T1000 (cell line): ENCODE data around the gene PRDM16.
"Not testable (repeated sequence)": the region's sequence is repeated elsewhere in the genome, so short reads cannot be mapped to it uniquely, and the experiment has no call there.

Experiments used
- DNase-seq: peaks from one replicate; lab custom pipeline; 2025; ENCODE audit warnings: mixed read lengths; lab: John Stamatoyannopoulos, UW

PRDM16 gene

GRCh38 chr1:3278416-3279181 is 209.6 kb downstream of the PRDM16 start:
- no peak for DNase-seq

DNA sequence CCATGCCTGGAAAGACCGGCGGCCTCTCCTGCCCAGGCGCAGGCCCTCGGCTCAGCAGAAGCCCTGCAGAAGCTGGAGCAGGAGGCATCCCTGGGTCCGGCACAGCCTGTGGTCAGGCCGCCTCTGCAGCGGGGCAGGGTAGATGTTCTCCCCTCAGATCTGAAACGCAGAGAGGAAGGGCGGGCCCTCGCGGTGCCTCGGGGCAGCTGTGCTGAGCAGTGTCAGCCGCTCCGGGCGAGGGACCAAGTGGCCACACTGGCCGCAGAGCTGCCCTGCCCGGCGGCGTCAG is 210.1 kb downstream of the PRDM16 start:
- DNase-seq: no peak

DNA sequence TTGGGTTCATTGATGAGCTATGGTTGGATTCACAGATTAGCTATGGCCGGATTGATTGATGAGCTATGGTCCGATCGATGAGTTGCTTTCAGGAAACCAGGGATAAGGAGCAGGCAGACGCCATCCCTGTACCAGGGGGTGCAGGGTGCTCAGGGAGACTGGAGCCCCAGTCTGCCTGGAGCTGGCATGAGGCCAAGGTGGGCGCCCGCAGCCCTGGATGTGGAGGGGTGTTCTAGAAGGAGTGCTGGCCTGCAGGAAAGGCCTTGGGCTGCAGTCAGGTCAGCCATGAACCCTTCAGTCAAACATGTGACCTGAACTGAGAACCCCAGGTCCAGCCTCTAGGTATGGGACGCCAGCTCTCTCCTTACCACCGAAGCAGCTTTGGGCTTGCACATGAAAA is 212.7 kb downstream of the PRDM16 start:
- no peak for DNase-seq

- DNase-seq: no peak
These were observed 213.2 kb downstream of the PRDM16 start for GRCh38 chr1:3282186-3282585.

DNA sequence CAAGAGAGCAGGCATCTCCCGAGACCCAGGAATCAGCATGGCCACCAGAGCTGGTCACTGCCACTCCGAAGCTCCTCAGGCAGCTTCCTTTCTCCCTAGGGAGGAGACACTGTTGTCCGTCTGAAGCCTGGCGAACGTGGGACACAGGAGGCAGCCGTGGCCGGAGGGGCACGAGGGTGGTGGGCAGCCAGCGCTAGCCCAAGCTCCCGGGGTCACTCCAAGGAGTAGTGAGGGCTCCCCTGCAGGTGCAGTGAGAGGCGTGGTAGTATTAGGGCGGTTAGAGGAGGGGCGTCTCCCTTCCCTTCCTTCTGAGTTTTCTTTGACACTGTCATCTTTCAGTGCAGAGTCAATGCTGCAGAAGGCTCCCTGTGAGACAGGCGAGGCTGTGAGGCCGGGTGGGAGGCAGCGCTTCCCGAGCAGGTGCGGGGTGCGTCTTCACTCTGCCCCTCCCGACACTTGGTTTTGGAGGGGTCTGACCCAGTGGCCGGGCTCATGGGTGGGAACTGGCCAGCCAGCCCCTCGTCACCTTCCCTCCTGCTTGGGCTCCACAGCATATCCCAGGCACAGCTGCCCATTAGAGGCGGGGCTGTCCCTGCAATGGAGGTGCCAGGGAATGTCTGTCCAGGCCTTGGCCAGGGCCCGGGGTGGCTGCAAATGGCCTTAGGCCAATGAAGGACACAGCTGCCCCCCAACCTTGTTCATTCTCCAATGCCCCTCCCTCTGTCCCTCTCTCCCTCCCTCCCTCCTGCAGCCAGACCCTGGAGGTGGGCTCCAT is 213.8 kb downstream of the PRDM16 start:
- no peak for DNase-seq

DNA sequence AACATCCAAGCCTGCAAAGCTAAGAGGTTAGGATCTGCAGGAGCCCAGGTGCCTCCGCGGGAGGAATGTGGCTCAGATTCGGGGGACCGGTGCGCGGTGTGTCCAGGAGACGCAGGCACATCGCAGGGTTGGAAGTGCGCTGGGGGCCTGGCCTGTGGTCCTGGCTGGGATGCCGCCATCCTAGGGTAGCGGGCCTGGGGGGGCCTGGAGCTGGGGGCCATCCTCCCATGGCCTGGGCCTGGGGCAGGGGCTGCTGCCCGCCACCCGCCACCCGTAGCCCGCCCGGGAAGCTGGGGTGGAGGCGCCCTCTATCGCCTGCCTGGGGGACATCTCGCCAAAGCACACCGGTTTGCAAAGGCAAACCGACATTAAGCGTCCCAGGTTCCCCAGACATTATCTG is 214.8 kb downstream of the PRDM16 start:
- no peak for DNase-seq

DNA sequence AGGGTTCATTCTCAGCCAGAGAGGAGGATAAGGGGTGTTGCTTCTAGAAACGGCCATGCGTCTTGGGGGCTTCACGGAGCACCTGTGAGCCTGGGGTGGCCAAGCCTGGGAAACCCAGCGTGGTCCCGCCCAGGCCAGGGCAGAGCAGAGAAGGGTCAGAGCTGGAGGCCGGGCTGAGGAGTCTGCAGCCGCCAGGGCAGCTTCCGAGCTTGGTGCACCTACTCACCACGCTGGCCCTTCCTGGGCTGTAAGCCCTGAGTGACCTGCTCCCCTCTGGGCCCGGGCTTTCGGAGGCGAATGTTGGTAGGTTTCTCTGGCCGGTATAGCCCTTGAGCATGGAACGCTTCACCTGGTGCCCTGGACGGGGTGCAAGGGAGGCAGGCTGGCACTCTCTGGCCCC is 215.7 kb downstream of the PRDM16 start:
- DNase-seq: no peak

GRCh38 chr1:3285106-3285740 is 216.2 kb downstream of the PRDM16 start:
- no peak for DNase-seq

DNA sequence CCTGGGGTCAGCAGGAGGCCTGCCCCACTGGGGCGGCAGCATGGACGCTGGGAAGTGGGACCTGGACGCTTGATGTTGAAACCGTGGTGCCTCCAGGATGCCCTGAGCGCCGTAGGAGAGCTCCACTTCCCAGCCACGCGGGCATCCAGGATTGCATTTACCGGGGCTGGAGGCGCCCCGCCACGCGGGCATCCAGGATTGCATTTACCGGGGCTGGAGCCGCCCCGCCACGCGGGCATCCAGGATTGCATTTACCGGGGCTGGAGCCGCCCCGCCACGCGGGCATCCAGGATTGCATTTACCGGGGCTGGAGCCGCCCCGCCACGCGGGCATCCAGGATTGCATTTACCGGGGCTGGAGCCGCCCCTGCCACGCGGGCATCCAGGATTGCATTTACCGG is 218.1 kb downstream of the PRDM16 start:
- not testable (repeated sequence) for DNase-seq

- DNase-seq: no peak
These were observed 218.7 kb downstream of the PRDM16 start for GRCh38 chr1:3287656-3288160.

DNA sequence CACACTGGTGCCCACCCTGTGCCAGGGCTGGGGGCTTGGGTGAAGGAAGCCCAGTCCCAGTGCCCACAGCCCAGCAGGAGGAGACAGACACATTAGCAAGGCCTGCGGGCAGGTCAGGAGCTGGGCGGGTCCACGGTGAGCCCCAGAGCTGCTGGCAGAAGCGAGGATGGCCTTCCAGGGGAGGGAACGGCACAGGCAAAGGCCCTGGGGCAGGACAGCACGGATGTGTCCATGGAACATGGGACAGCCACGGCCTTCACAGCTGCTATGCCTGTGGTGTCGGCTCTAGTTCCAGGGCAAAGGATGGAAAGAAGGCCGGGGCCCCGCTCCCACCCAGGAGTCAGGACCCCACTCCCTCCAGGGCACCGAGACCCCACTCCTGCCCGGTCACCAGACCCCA is 220.5 kb downstream of the PRDM16 start:
- no peak for DNase-seq

- DNase-seq: no peak
These were observed 221.4 kb downstream of the PRDM16 start for GRCh38 chr1:3290438-3290837.

DNA sequence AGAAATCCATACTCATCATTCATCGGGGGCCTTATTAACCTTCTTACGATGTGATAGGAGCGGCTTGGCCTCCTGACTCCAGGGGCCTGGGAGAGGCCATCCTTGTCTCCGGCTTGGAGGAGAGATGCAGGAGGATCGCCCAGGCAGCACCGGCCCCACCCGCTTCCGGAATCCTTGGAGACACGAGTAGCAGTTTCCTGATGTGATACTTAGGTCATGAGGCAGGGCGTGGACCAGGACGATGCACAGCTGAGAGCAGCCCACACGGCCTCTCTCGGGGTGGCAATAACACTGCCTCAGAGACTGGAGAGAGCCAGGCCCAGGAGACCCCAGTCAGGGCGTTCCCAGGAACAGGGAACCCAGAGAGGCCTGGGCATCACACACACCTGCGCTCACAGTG is 221.9 kb downstream of the PRDM16 start:
- DNase-seq: no peak

DNA sequence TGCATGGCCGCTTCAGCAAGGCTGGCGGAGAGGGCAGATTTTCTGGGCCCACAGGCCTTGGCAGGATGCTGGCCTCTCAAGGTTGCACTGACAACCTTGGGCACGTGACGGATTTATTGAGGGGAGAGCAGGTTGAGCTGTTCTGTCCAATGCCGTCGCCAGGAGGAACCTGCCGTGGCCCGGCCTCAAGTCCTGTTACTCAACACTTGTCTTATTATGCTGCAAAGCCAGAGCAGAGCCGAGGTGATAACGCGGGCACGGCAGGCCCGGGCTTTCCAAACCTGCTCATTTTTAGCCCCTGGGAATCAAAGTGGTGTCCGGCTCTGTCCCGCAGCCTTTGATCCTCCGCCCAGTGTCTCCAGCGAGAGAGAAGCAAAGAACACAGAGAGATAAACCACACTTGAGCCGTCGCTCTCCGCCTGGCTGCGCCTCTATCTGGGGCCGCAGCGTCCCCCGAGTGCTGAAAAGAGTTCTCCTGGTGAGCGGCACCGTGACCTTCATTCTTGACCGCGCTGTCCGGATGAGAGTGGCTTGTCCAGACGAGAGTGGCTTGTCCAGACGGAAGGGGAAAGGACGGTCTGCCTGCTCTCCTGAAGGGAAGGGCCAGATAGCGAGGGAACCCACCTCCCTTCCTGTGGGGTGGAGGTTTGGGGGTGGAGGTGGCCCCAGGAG is 223.2 kb downstream of the PRDM16 start:
- DNase-seq: no peak

- no peak for DNase-seq
These were observed 224.0 kb downstream of the PRDM16 start for GRCh38 chr1:3292868-3293562.

DNA sequence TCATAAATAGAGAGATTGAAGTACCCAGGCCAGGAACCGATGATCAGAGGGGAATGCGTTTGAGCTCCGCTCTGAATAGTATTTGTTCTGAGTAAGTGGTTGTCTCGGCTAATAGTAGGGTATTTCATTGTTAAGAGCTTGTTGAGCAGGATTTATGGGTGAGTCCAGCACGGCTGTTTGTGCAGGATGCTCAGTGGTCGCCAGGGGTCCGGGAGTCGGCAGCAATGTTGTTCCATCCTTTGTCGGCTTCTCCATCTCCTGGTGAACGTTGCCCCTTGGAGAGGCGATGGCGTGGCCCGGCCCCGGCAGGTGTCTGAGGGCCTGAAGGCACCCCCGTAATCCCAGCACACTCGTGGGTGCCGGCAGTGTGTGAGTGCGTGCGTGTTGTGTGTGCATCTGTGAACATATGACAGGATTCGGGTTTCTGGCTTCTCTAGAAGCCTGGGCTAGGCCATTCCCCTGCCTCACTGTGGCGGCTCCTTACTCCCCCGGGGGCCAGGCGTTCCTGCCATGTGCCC is 224.6 kb downstream of the PRDM16 start:
- DNase-seq: no peak

- no peak for DNase-seq
These were observed 225.4 kb downstream of the PRDM16 start for GRCh38 chr1:3294450-3294849.

GRCh38 chr1:3295846-3296245 is 226.8 kb downstream of the PRDM16 start:
- DNase-seq: no peak

GRCh38 chr1:3296326-3296725 is 227.3 kb downstream of the PRDM16 start:
- no peak for DNase-seq

- no peak for DNase-seq
These were observed 227.8 kb downstream of the PRDM16 start for GRCh38 chr1:3296826-3297225.

DNA sequence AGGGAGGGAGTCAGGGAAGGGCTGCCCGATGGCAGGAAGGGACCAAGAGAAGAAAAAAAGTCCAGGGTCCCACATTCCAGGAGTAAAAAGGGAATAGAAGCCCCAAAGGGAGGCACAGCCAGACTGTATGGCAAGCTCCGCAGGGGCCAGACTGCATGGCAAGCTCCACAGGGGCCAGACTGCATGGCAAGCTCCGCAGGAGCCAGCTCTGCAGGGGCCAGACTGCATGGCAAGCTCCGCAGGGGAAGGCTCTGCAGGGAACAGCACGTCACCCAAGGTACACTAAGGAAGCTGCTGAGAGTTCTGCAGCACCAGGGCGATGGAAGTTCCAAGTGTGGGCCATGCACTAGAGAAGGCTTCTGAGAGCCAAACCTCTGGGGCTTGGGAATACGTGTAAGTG is 228.8 kb downstream of the PRDM16 start:
- no peak for DNase-seq

GRCh38 chr1:3298197-3298596 is 229.2 kb downstream of the PRDM16 start:
- no peak for DNase-seq
